Neutrophil (primary cell): ENCODE data around the gene PAX6.

Source experiments
- H3K27ac ChIP-seq: fragments of 200-600 bp; sonication (generic); 2 replicates; pipeline ENCODE4 v1.5.1; 2016; ENCODE audit warnings: mild to moderate bottlenecking, moderate library complexity
- H3K27me3 ChIP-seq: fragments of 200-600 bp; sonication (generic); 2 replicates; pipeline ENCODE4 v1.6.0; 2016; ENCODE audit warnings: mild to moderate bottlenecking
- H3K36me3 ChIP-seq: fragments of 200-600 bp; sonication (generic); 2 replicates; pipeline ENCODE4 v1.5.1; 2017
- H3K4me1 ChIP-seq, 2 experiments: fragments of 200-600 bp in 1 of 2; sonication (generic) in 1 of 2; 1 replicate in 1 of 2; 2 replicates in 1 of 2; pipeline versions ENCODE4 v1.5.1 to v1.6.1; 2013 to 2016; ENCODE audit warnings: low read depth in 1 of 2, low read length in 1 of 2, mild to moderate bottlenecking in 1 of 2, moderate library complexity in 1 of 2; ENCODE audit not compliant: control insufficient read depth in 1 of 2, insufficient read depth in 1 of 2
- H3K4me3 ChIP-seq, 2 experiments: fragments of 200-600 bp in 1 of 2; sonication (generic) in 1 of 2; 1 replicate in 1 of 2; 2 replicates in 1 of 2; pipeline ENCODE4 v1.5.1; 2013 to 2016; ENCODE audit warnings: low read depth in 1 of 2, low read length in 1 of 2, mild to moderate bottlenecking in 1 of 2, moderate library complexity in 1 of 2
- H3K9me3 ChIP-seq: fragments of 200-600 bp; sonication (generic); 2 replicates; pipeline ENCODE4 v1.5.1; 2016
- CTCF ChIP-seq: fragments of 200-600 bp; sonication (generic); IDR thresholded peaks from 2 replicates; pipeline ENCODE4 v1.5.1; 2016; ENCODE audit warnings: antibody characterized with exemption

The PAX6 gene

GRCh38 chr11:31828217-31828616, 17.1 kb upstream of the PAX6 start:
- Histone ChIP-seq H3K36me3 (no peaks in the 10 kb centered on the region), H3K4me1 (no peaks in the 10 kb centered on the region), H3K4me3 (no peak overlapping the region), H3K27me3 (peaks cover 100% of the 10 kb centered on the region), H3K27ac (no peak overlapping the region), H3K9me3 (no peaks in the 10 kb centered on the region)
- TF ChIP-seq CTCF: no peak

- Histone ChIP-seq H3K4me3 (no peak overlapping the region), H3K27ac (no peak overlapping the region), H3K27me3 (peaks cover 100% of the 10 kb centered on the region), H3K4me1 (no peaks in the 10 kb centered on the region), H3K36me3 (no peaks in the 10 kb centered on the region), H3K9me3 (no peaks in the 10 kb centered on the region)
- no peak for TF ChIP-seq CTCF
Measured at GRCh38 chr11:31827455-31828206, 16.5 kb upstream of the PAX6 start.

DNA sequence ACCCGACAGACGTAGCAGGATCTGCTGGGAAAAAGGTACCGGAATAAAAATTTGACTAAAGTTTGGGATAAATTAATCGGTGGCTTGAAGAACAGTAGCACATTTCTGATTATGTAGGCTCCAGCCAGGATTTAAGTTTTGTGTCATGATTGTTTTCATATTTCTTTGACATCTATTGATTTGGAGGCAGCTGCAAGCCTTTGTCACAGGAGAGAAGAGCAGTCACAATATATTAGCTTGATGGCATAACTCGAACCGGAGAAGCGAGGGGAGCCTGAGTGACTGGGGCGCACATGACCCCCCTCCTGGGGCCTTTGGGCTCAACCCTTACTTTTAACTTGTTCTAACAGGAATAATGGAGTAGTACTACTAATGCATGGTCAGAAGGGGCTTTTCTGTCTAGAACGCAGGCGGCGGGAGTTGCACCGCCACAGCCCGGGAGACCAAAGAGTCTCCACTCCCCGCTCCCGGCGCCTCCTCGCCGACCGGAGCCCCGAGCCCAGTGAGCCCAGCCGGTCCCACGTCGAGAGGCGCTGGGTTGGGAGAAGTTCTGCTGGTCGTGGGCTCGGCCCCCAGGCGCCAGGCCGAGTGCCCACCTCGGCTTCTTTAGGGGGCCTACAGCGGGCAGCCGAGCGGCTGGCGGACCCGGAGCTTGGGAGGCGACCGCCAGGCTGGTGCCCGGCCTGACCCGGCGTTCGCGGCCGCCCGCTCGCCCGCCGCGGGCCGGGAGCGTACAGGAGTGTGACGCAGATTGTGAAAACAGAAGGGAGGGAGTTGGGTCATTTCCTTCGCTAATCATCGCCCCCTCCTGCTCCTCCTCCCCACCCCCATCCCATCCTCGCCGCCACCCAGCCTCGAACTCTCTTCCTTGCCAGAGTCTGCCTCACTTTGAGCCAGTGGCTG, 15.7 kb upstream of the PAX6 start:
- Histone ChIP-seq H3K36me3 (no peaks in the 10 kb centered on the region), H3K4me3 (no peak overlapping the region), H3K9me3 (no peaks in the 10 kb centered on the region), H3K4me1 (no peaks in the 10 kb centered on the region), H3K27me3 (peaks cover 100% of the 10 kb centered on the region), H3K27ac (no peak overlapping the region)
- TF ChIP-seq CTCF: no peak

- H3K9me3 ChIP-seq: no peaks in the 10 kb centered on the region
- H3K27me3 ChIP-seq: peaks cover 100% of the 10 kb centered on the region
- no peaks in the 10 kb centered on the region for H3K36me3 ChIP-seq
- no peak overlapping the region for H3K4me3 ChIP-seq
- TF ChIP-seq CTCF: no peak
- H3K27ac ChIP-seq: no peak overlapping the region
- H3K4me1 ChIP-seq: no peaks in the 10 kb centered on the region
Measured at GRCh38 chr11:31825838-31826484, 14.8 kb upstream of the PAX6 start.

DNA sequence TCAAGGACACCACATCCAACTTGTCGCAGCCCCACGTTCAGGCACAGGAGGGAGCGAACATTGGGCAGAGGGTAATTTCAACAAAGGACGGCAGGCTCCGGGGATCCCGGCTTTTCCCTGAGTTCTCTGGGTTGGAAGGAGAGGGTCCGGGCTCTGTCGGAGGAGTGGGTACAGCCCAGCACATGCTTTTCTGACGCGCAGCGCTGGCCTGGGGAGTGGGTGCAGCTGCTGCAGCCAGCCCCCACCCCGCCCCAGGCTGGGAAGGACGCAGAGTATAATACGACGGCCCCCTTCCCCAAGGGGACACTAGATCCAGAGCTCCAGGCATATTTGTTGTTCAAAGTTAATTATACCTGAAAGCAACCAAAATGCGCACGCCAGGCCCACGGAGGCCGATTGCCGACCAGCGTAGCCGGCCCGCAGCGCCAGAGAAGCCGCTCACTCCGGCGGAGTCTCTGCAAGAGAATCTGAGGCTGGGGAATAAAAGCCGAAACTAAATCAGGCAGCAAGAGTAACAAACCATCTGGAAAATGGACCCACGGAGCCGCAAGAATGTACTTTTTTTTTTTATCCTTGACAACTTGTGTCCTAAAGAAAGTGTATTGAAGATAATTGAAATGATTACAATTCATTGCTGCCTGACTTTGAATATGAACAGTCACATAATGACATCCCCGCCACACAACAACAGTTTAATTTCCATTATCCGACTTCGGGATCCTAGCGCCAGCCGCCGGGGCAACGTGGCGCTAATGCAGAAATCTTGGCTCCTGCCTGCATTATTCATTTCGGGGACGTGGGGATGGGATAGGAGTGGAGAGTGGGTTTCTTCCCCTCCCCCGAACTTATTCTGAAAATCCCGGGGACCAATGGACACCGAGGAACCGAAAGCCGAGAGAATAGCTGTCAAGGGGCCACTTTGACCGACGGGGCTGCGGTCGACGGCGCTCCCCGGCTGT, 14.0 kb upstream of the PAX6 start:
- Histone ChIP-seq H3K27me3 (peaks cover 100% of the 10 kb centered on the region), H3K36me3 (no peaks in the 10 kb centered on the region), H3K4me1 (no peaks in the 10 kb centered on the region), H3K27ac (no peak overlapping the region), H3K9me3 (no peaks in the 10 kb centered on the region), H3K4me3 (no peak overlapping the region)
- no peak for TF ChIP-seq CTCF
